Stomach (tissue), 4 donors: ENCODE data around the gene SNX2.
"Not testable (repeated sequence)": the region's sequence is repeated elsewhere in the genome, so short reads cannot be mapped to it uniquely, and the experiment has no call there.

ENCODE experiments used
- CTCF ChIP-seq, 7 experiments: fragments of 450-650 bp in 4 of 7; fragments of 200-600 bp in 3 of 7; sonication (generic) in 3 of 7; IDR thresholded peaks; one replicate each; pipeline ENCODE4 v1.5.1; 2016 to 2019; ENCODE audit warnings: antibody characterized with exemption in 7 of 7, control low read depth in 2 of 7, mild to moderate bottlenecking in 1 of 7
- EP300 ChIP-seq: sonication (generic); formaldehyde crosslinking; IDR thresholded peaks from one replicate; pipeline ENCODE4 v1.6.1; 2017; ENCODE audit warnings: antibody characterized with exemption
- POLR2A ChIP-seq, 4 donors: fragments of 450-650 bp; IDR thresholded peaks; one replicate each; pipeline ENCODE4 v1.6.1; 2016; ENCODE audit warnings: antibody characterized with exemption in 4 of 4, control low read depth in 2 of 4, mild to moderate bottlenecking in 1 of 4, moderate library complexity in 1 of 4

- not testable (repeated sequence) for TF ChIP-seq POLR2A (IDR thresholded peaks at IDR 0.05); CTCF (IDR thresholded peaks at IDR 0.05); EP300
Observed at GRCh38 chr5:122857538-122857937, 82.7 kb downstream of the SNX2 start.
